H1 (cell line): ENCODE measurements around the gene RGS3.

Experiments
- EP300 ChIP-seq, 2 experiments: IDR thresholded peaks; 1 replicate in 1 of 2; 2 replicates in 1 of 2; pipeline ENCODE4 v1.6.1; 2011 to 2012; ENCODE audit warnings: low read depth in 2 of 2, low read length in 2 of 2, mild to moderate bottlenecking in 2 of 2, borderline replicate concordance in 1 of 2, inconsistent platforms in 1 of 2, moderate library complexity in 1 of 2
- POLR2A ChIP-seq, 2 experiments: IDR thresholded peaks; 1 replicate in 1 of 2; 2 replicates in 1 of 2; pipeline ENCODE4 v1.6.1; 2011; ENCODE audit warnings: low read depth in 2 of 2, low read length in 2 of 2, mild to moderate bottlenecking in 2 of 2; ENCODE audit errors: control extremely low read depth in 1 of 2

DNA sequence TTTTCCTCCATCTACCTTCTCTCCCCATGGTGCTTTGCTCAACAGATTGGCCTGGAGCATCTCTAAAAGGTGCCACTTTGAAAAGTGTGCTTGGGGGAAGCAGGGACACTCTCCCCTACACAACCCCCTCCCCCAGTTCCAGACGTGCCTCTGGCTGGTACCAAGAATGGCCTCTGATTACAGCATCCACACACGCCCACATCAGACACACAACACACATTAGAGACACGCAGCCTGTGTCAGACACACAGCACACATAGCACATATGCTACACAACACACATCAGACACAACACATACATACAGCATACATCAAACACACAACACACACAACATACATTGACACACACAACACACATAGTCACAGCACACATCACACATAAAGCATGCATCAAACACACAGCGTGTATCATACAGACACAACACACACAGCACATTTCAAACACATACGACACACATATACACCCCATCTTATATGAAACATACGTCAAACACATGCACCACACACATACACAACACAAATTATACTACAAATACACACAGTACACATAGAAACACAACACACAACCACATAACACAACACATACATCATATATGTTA, 150.4 kb downstream of the RGS3 start:
- TF ChIP-seq POLR2A (IDR thresholded peaks at IDR 0.05; ENCODE audit: control extremely low read depth in 1 of 2, low read depth in 2 of 2, low read length in 2 of 2) (no peak), EP300 (IDR thresholded peaks at IDR 0.05; ENCODE audit: borderline replicate concordance in 1 of 2, low read depth in 2 of 2, low read length in 2 of 2) (no peak)
